HepG2 (cell line): ENCODE data around the gene CD69. TPM values are rescaled to one million over a fixed set of nuclear protein-coding genes. Genes with fewer than 3 reads are reported as not detected.

Experiments used
- ATAC-seq: fragments of 200-7000 bp; cut with Tn5 transposase; 3 replicates; pipeline ENCODE4 v1.9.1; 2020; ENCODE audit warnings: mild to moderate bottlenecking, moderate library complexity
- BruUV-seq: library from RNA; stranded (reverse); fragments of 400-500 nt; replicated peaks from 2 replicates; lab custom pipeline; 2021; lab: Mats Ljungman, UMichigan
- CTCF ChIA-PET: fragments of 300-600 bp; formaldehyde crosslinking; extraction: SDS; loops from one replicate; lab custom pipeline; 2021; ENCODE audit warnings: low total read pairs, inconsistent platforms, low intra/inter-chr PET ratio; lab: Yijun Ruan, JAX
- POLR2A ChIA-PET: fragments of 350-600 bp; sonication (Branson Sonifier 250); formaldehyde crosslinking; loops from one replicate; lab custom pipeline; 2020; ENCODE audit warnings: antibody characterized with exemption, inconsistent platforms; lab: Yijun Ruan, JAX
- DNase-seq: peaks from one replicate; pipeline ENCODE4 v3.0.0-alpha.2; 2015; ENCODE audit warnings: low spot score
- FAIRE-seq: peaks from 3 replicates; lab custom pipeline; 2011; peaks lifted over from hg19 to GRCh38; lab: Jason Lieb, UNC
- H2AFZ ChIP-seq: one replicate; pipeline ENCODE4 v1.6.1; 2011; ENCODE audit warnings: low read length, inconsistent platforms
- H3K27ac ChIP-seq: fragments of 300-600 bp; 3 replicates; pipeline ENCODE4 v1.8.0; 2011; ENCODE audit warnings: mixed run types, mild to moderate bottlenecking, mixed read lengths, low read length, inconsistent platforms; ENCODE audit not compliant: insufficient read depth; ENCODE audit errors: extremely low read length
- H3K27me3 ChIP-seq, 2 experiments: fragments of 200-600 bp in 1 of 2; 2 replicates in 1 of 2; 3 replicates in 1 of 2; pipeline versions ENCODE4 v1.6.0 to v1.8.0; 2011; ENCODE audit warnings: low read length in 2 of 2, mild to moderate bottlenecking in 2 of 2, moderate library complexity in 2 of 2, inconsistent platforms in 1 of 2; ENCODE audit not compliant: insufficient read depth in 2 of 2, control insufficient read depth in 1 of 2
- H3K36me3 ChIP-seq, 2 experiments: fragments of 200-600 bp in 1 of 2; replicated peaks in 1 of 2; 2 replicates in 1 of 2; 3 replicates in 1 of 2; pipeline versions ENCODE4 v1.5.1 to v1.8.0; 2011; ENCODE audit warnings: low read length in 2 of 2, inconsistent platforms in 1 of 2; ENCODE audit not compliant: insufficient read depth in 2 of 2, control insufficient read depth in 1 of 2
- H3K4me1 ChIP-seq: 2 replicates; pipeline ENCODE4 v1.5.1; 2012; ENCODE audit warnings: low read length, inconsistent platforms; ENCODE audit not compliant: insufficient read depth
- H3K4me2 ChIP-seq: 2 replicates; pipeline ENCODE4 v1.6.0; 2011; ENCODE audit warnings: low read depth, low read length, inconsistent platforms
- H3K4me3 ChIP-seq, 3 experiments: fragments of 200-600 bp in 1 of 3; sonication (generic), shearing (Covaris generic) in 1 of 3; replicated peaks in 1 of 3; 2 replicates each; pipeline ENCODE4 v1.5.1; 2011 to 2016; ENCODE audit warnings: low read length in 3 of 3, inconsistent platforms in 2 of 3, low read depth in 2 of 3, mild to moderate bottlenecking in 2 of 3, control low read depth in 1 of 3, mixed read lengths in 1 of 3; ENCODE audit not compliant: insufficient read depth in 1 of 3
- H3K79me2 ChIP-seq: one replicate; pipeline ENCODE4 v1.6.1; 2011; ENCODE audit warnings: low read length, inconsistent platforms; ENCODE audit not compliant: insufficient read depth
- H3K9ac ChIP-seq: 2 replicates; pipeline ENCODE4 v1.6.0; 2011; ENCODE audit warnings: mild to moderate bottlenecking, low read depth, low read length, inconsistent platforms; ENCODE audit not compliant: insufficient read depth
- H3K9me3 ChIP-seq: 2 replicates; pipeline ENCODE4 v1.5.1; 2012; ENCODE audit warnings: mild to moderate bottlenecking, low read length
- H4K20me1 ChIP-seq: 2 replicates; pipeline ENCODE4 v1.6.0; 2011; ENCODE audit warnings: inconsistent platforms, mild to moderate bottlenecking, low read length, moderate library complexity; ENCODE audit not compliant: insufficient read depth
- SMAD1 ChIP-seq: sonication (generic); formaldehyde crosslinking; IDR thresholded peaks from 2 replicates; pipeline ENCODE4 v1.4.0; 2020; ENCODE audit warnings: missing genetic modification reagents, low read depth, mild to moderate bottlenecking, borderline replicate concordance
- ZNF407 ChIP-seq: sonication (generic); formaldehyde crosslinking; IDR thresholded peaks from one replicate; pipeline ENCODE4 v1.5.1; 2020; ENCODE audit warnings: mild to moderate bottlenecking, missing genetic modification reagents; ENCODE audit errors: not compliant biosample characterization
- ZSCAN9 ChIP-seq: IDR thresholded peaks from 2 replicates; pipeline ENCODE4 v1.6.1; 2016; ENCODE audit warnings: borderline replicate concordance
- WGBS: methylation state at CpG from one replicate; pipeline ENCODE4 v1.1.6; 2017; ENCODE audit warnings: low lambda C conversion rate; 5-methylcytosine and 5-hydroxymethylcytosine counted together
- in situ Hi-C: cut with HindIII; loops from 2 replicates; pipeline ENCODE4 v1.10.0; 2017; ENCODE audit warnings: low pct_unique_long_range_greater_than_20kb; ENCODE audit not compliant: extremely low pct_ligation_motif_present
- intact Hi-C: fragments of 100-400 bp; cut with micrococcal nuclease; formaldehyde crosslinking; loops from one replicate; pipeline ENCODE4 v1.10.0; 2022; ENCODE audit not compliant: unreplicated experiment
- polyA plus RNA-seq, 8 experiments: library from polyadenylated mRNA; depleted of rRNA in 3 of 8; stranded (reverse) in 7 of 8; unstranded in 1 of 8; fragments of >200 nt; fragmentation: Illumina TruSeq in 4 of 8; extraction: Trizol in 4 of 8; gene quantifications; 2 replicates each; pipeline versions ENCODE4 v1.2.1 to v1.2.3, GENCODE V29; 2011 to 2016; ENCODE audit warnings: low read depth in 4 of 8, missing spikeins in 1 of 8, mixed read lengths in 1 of 8; ENCODE audit not compliant: insufficient read depth in 1 of 8
- total RNA-seq, 5 experiments: library from RNA; depleted of rRNA; stranded (reverse); fragments of >200 nt; fragmentation: Illumina TruSeq; extraction: Trizol; gene quantifications; 2 replicates each; pipeline ENCODE4 v1.2.3, GENCODE V29; 2016; ENCODE audit warnings: low read depth in 1 of 5
- TF ChIP-seq, protein P1 (sequence below): sonication (generic); formaldehyde crosslinking; IDR thresholded peaks from 2 replicates; pipeline ENCODE4 v1.8.0; 2022; ENCODE audit warnings: mild to moderate bottlenecking, missing genetic modification reagents; ENCODE audit not compliant: insufficient replicate concordance

Gene CD69
- total and polyA plus RNA-seq, 2 of the 13 experiments (the other 11 are each of a cell fraction or from before 2014, with no cell fraction given) = not detected

DNA sequence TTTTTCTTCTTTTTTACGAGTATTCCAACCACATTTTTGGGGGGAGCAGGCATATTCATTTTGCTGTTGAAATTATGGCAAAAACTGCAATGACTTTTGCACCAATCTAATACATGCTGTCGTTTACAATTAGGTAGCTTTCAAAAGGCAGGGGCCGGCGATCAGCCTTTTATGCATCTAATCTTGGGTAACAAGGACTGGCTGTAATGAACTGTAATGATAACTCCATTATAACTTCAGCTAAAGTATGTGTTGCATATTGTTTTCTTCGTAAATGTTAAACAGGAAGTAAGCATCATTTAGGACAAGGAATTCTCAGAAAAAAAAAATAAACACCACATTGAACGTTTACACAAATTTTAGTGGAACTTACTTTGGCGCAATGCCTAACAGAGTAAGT, 36.3 kb upstream of the CD69 start:
- no peak overlapping the region for H3K9ac ChIP-seq
- POLR2A ChIA-PET = no interaction called here

More for the DNA sequence above, 36.3 kb upstream of the CD69 start:
- CTCF ChIA-PET = interaction anchor here (1.9 kb wide), 1 partner anchor 46 kb away, joined by 10 read pairs; no protein-coding TSS in a partner anchor
- no peaks in the 10 kb centered on the region for H3K4me1 ChIP-seq
- H3K4me2 ChIP-seq = no peak overlapping the region
- WGBS = 43% methylated on average over 7 of the region's 7 CpGs
- intact Hi-C loops = no loop called here
- H4K20me1 ChIP-seq = no peaks in the 10 kb centered on the region
- in situ Hi-C loops = no loop called here
- no peaks in the 10 kb centered on the region for H3K79me2 ChIP-seq
- no TSS peak for BruUV-seq
- no peak overlapping the region for H3K27ac ChIP-seq
- no peak overlapping the region for H3K4me3 ChIP-seq
- no peak for DNase-seq
- no peaks in the 10 kb centered on the region for H3K36me3 ChIP-seq
- no peak for ATAC-seq
- TF ChIP-seq ZNF407 (CRISPR knock-in tag) (no peak), ZSCAN9 (CRISPR knock-in tag) (no peak), SMAD1 (CRISPR knock-in tag) (no peak)
- TF ChIP-seq, protein P1, sequence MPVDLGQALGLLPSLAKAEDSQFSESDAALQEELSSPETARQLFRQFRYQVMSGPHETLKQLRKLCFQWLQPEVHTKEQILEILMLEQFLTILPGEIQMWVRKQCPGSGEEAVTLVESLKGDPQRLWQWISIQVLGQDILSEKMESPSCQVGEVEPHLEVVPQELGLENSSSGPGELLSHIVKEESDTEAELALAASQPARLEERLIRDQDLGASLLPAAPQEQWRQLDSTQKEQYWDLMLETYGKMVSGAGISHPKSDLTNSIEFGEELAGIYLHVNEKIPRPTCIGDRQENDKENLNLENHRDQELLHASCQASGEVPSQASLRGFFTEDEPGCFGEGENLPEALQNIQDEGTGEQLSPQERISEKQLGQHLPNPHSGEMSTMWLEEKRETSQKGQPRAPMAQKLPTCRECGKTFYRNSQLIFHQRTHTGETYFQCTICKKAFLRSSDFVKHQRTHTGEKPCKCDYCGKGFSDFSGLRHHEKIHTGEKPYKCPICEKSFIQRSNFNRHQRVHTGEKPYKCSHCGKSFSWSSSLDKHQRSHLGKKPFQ (CRISPR knock-in tag) = no peak
- no peaks in the 10 kb centered on the region for H3K9me3 ChIP-seq
- no peak overlapping the region for H2AFZ ChIP-seq
- peaks cover 0 to 6% of the 10 kb centered on the region in 2 experiments; a peak in 1 of 5 replicates for H3K27me3 ChIP-seq
- no peak for FAIRE-seq
